PC-3 (cell line): ENCODE measurements around the gene IDH3G. TPM values are rescaled to one million over a fixed set of nuclear protein-coding genes. Genes with fewer than 3 reads are reported as not detected.
A peak's percentile ranks its signal among the peaks of the same experiment; 100 is the strongest.

Source experiments
- ATAC-seq: fragments of 200-7000 bp; cut with Tn5 transposase; 2 replicates; pipeline ENCODE4 v1.9.1; 2020; ENCODE audit warnings: mild to moderate bottlenecking, moderate library complexity
- BruUV-seq: library from RNA; stranded (reverse); fragments of 400-500 nt; replicated peaks from 2 replicates; lab custom pipeline; 2021; lab: Mats Ljungman, UMichigan
- CTCF ChIA-PET: fragments of 300-600 bp; sonication (Branson Sonifier 250); formaldehyde crosslinking; loops from one replicate; lab custom pipeline; 2022; ENCODE audit warnings: antibody characterized with exemption; lab: Charles Lee
- POLR2A ChIA-PET: fragments of 300-600 bp; sonication (Branson Sonifier 250); formaldehyde crosslinking; loops from one replicate; lab custom pipeline; 2022; ENCODE audit warnings: antibody characterized with exemption; ENCODE audit not compliant: unreplicated experiment; lab: Charles Lee
- DNase-seq: peaks from one replicate; pipeline ENCODE4 v3.0.0-alpha.2; 2015
- H2AFZ ChIP-seq: fragments of 300-600 bp; sonication (generic); 2 replicates; pipeline ENCODE4 v1.6.0; 2016; ENCODE audit warnings: antibody characterized with exemption, low read length
- H3F3A ChIP-seq: fragments of 300-600 bp; sonication (generic); one replicate; pipeline ENCODE4 v1.6.0; 2017; ENCODE audit warnings: antibody characterized with exemption, low read length, control low read depth, mild to moderate bottlenecking; ENCODE audit not compliant: unreplicated experiment
- H3K27ac ChIP-seq: fragments of 300-600 bp; sonication (generic); 2 replicates; pipeline ENCODE4 v1.5.1; 2016; ENCODE audit warnings: mild to moderate bottlenecking, low read length
- H3K27me3 ChIP-seq: fragments of 300-600 bp; sonication (generic); 2 replicates; pipeline ENCODE4 v1.6.1; 2016; ENCODE audit warnings: low read length, mixed read lengths
- H3K36me3 ChIP-seq: fragments of 300-600 bp; sonication (generic); 2 replicates; pipeline ENCODE4 v1.6.1; 2016; ENCODE audit warnings: low read depth, mixed run types, low read length, mixed read lengths
- H3K4me1 ChIP-seq: fragments of 300-600 bp; sonication (generic); 2 replicates; pipeline ENCODE4 v1.5.1; 2016; ENCODE audit warnings: low read length; ENCODE audit not compliant: insufficient read depth
- H3K4me2 ChIP-seq: fragments of 300-600 bp; sonication (generic); 2 replicates; pipeline ENCODE4 v1.6.0; 2016; ENCODE audit warnings: low read length
- H3K4me3 ChIP-seq: fragments of 300-600 bp; sonication (generic); 2 replicates; pipeline ENCODE4 v1.5.1; 2016; ENCODE audit warnings: mild to moderate bottlenecking, low read length, mixed read lengths
- H3K79me2 ChIP-seq: fragments of 300-600 bp; sonication (generic); 2 replicates; pipeline ENCODE4 v1.6.1; 2017; ENCODE audit warnings: low read length, mixed read lengths
- H3K9ac ChIP-seq: fragments of 300-600 bp; sonication (generic); 2 replicates; pipeline ENCODE4 v1.6.0; 2016; ENCODE audit warnings: mild to moderate bottlenecking, low read length
- H3K9me2 ChIP-seq: fragments of 300-600 bp; sonication (generic); replicated peaks from 2 replicates; pipeline ENCODE4 v1.6.1; 2016; ENCODE audit warnings: mixed run types, low read length, mixed read lengths
- H3K9me3 ChIP-seq: fragments of 300-600 bp; sonication (generic); 2 replicates; pipeline ENCODE4 v1.6.1; 2016; ENCODE audit warnings: low read length, mixed read lengths
- H4K20me1 ChIP-seq: fragments of 300-600 bp; sonication (generic); 2 replicates; pipeline ENCODE4 v1.6.1; 2016; ENCODE audit warnings: low read length, mixed read lengths
- EZH2 ChIP-seq: fragments of 300-600 bp; sonication (generic); IDR thresholded peaks from one replicate; pipeline ENCODE4 v1.6.1; 2017; ENCODE audit warnings: antibody characterized with exemption, mild to moderate bottlenecking, low read length; ENCODE audit not compliant: unreplicated experiment
- EZH2phosphoT487 ChIP-seq: fragments of 300-600 bp; sonication (generic); IDR thresholded peaks from 2 replicates; pipeline ENCODE4 v1.6.1; 2018; ENCODE audit warnings: mild to moderate bottlenecking, antibody characterized with exemption, low read length, borderline replicate concordance
- intact Hi-C: fragments of 100-400 bp; cut with micrococcal nuclease; formaldehyde crosslinking; loops from 2 replicates; pipeline ENCODE4 v1.9.0; 2023
- total RNA-seq: library from RNA; depleted of rRNA; stranded (reverse); fragments of >200 nt; gene quantifications from 2 replicates; pipeline ENCODE4 v1.2.3, GENCODE V29; 2014
- TF ChIP-seq, protein P1 (sequence below): fragments of 300-600 bp; sonication (generic); conservative IDR thresholded peaks from 2 replicates; pipeline ENCODE4 v1.5.1; 2017; ENCODE audit warnings: antibody characterized with exemption, low read depth, mild to moderate bottlenecking, low read length

The IDH3G gene
- total RNA-seq, 1 experiment from 2014 or later: 104 TPM

DNA sequence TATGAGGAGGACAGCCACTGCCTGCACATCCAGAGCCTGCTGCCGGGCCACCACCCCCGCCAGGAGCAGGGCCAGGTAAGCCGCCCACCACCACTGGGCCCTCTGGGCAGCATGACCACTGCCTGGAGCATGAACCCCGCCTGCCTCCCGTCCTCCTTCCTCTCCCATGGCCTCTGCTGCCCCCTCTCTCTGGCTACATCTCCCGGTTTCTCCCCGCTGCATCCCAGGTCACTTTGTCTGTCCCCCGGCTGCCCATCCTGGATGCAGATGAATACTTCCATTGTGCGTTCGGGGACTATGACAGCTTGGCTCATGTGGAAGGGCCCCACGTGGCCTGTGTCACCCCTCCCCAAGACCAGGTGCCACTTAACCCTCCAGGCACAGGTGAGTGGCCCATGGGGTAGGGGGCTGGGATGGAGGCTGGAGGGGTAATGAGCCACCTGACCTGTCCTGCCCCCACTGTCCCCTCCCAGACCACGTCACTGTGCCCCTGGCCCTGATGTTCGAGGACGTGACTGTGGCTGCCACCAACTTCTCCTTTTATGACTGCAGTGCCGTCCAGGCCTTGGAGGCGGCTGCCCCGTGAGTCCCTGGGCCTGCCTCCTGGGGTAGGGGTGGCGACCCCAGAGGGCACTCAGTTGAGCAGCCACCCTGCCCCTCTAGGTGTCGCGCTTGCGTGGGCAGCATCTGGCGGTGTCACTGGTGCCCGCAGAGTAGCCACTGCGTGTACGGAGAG lies 24.1 kb downstream of the IDH3G start:
- CTCF ChIA-PET: no interaction called here

DNA sequence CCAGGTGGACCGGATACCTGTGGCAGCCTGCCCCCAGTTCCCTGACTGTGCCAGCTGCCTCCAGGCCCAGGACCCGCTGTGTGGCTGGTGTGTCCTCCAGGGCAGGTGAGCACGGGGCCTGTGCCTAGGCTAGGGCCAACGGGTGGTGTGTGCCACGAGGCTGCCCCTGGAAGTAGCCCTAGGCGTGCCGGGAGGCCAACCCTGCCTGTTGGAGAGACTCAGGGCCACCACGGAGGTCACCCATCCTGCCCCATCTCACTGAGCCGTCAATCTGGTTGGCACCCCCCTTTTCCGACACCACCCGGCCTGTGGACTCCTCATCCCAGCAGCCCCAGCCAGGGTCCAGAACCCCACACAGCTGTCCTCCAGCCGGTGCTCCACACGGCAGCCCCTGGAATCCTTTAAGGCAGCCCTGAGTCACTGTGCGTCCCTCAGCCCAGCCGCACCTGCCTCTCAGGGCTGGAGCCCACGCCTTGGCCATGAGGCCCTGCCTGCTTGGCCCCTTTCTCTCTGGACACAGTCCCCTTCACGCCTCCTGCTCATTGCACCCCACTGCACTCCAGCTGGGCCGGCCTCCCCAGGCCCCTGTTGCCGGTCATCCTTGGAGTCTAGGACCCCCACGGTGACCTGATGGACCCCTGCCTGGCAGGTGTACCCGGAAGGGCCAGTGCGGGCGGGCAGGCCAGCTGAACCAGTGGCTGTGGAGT lies 24.9 kb downstream of the IDH3G start:
- CTCF ChIA-PET: no interaction called here

More for the DNA sequence above, 24.1 kb downstream of the IDH3G start:
- Histone ChIP-seq H3K9ac (no peak overlapping the region), H3K4me2 (no peak overlapping the region), H3K79me2 (peaks cover 16% of the 10 kb centered on the region), H3K27me3 (no peaks in the 10 kb centered on the region), H2AFZ (no peak overlapping the region), H3K27ac (no peak overlapping the region), H3K36me3 (peaks cover 2% of the 10 kb centered on the region; the same call in 1 of the 2 replicates), H3K4me3 (no peak overlapping the region), H3K4me1 (peaks cover 19% of the 10 kb centered on the region), H3F3A (no peaks in the 10 kb centered on the region), H4K20me1 (no peaks in the 10 kb centered on the region), H3K9me2 (no peaks in the 10 kb centered on the region), H3K9me3 (no peaks in the 10 kb centered on the region)
- BruUV-seq: TSS peak; percentile 8
- ATAC-seq: no peak
- TF ChIP-seq EZH2 (no peak), EZH2phosphoT487 (no peak)
- TF ChIP-seq, protein P1, sequence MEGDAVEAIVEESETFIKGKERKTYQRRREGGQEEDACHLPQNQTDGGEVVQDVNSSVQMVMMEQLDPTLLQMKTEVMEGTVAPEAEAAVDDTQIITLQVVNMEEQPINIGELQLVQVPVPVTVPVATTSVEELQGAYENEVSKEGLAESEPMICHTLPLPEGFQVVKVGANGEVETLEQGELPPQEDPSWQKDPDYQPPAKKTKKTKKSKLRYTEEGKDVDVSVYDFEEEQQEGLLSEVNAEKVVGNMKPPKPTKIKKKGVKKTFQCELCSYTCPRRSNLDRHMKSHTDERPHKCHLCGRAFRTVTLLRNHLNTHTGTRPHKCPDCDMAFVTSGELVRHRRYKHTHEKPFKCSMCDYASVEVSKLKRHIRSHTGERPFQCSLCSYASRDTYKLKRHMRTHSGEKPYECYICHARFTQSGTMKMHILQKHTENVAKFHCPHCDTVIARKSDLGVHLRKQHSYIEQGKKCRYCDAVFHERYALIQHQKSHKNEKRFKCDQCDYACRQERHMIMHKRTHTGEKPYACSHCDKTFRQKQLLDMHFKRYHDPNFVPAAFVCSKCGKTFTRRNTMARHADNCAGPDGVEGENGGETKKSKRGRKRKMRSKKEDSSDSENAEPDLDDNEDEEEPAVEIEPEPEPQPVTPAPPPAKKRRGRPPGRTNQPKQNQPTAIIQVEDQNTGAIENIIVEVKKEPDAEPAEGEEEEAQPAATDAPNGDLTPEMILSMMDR: no peak
- POLR2A ChIA-PET: no interaction called here
- DNase-seq: no peak
- intact Hi-C loops: no loop called here

More for the DNA sequence above, 24.9 kb downstream of the IDH3G start:
- H3K36me3 ChIP-seq: peaks cover 2% of the 10 kb centered on the region; the same call in 1 of the 2 replicates
- H2AFZ ChIP-seq: no peak overlapping the region
- H3K9me2 ChIP-seq: no peaks in the 10 kb centered on the region
- H3K9ac ChIP-seq: no peak overlapping the region
- TF ChIP-seq, protein P1: no peak
- TF ChIP-seq EZH2: no peak
- TF ChIP-seq EZH2phosphoT487: no peak
- no TSS peak for BruUV-seq
- intact Hi-C loops: no loop called here
- no peak overlapping the region for H3K27ac ChIP-seq
- peaks cover 26% of the 10 kb centered on the region for H3K4me1 ChIP-seq
- no peaks in the 10 kb centered on the region for H3F3A ChIP-seq
- no peaks in the 10 kb centered on the region for H3K27me3 ChIP-seq
- no peak overlapping the region for H3K4me2 ChIP-seq
- H3K79me2 ChIP-seq: peaks cover 23% of the 10 kb centered on the region
- H3K4me3 ChIP-seq: no peak overlapping the region
- ATAC-seq (no peak), DNase-seq (no peak)
- no peaks in the 10 kb centered on the region for H3K9me3 ChIP-seq
- H4K20me1 ChIP-seq: no peaks in the 10 kb centered on the region
- POLR2A ChIA-PET: no interaction called here
